ENCODE measurements around the gene SPATC1L. TPM values are rescaled to one million over a fixed set of nuclear protein-coding genes. Genes with fewer than 3 reads are reported as not detected.

Gene SPATC1L
- total RNA-seq, 2 donors from 2014 or later, result 4.4 to 9.6 TPM

GRCh38 chr21:46117586-46118315 is 66.5 kb downstream of the SPATC1L start:
- Histone ChIP-seq H3K36me3 (replicated peaks in 1 of 2; ENCODE audit: insufficient read depth in 1 of 2, low read depth in 2 of 2) (no peaks in the 10 kb centered on the region), H3K27ac (no peak overlapping the region), H3K9me3 (peaks cover 0 to 4% (median 0%) of the 10 kb centered on the region in 3 donors), H3K4me3 (no peak overlapping the region), H3K27me3 (no peaks in the 10 kb centered on the region), H3K4me1 (no peaks in the 10 kb centered on the region)
- intact Hi-C loops (cut with DNase I), result no loop called here
- WGBS, 2 donors, result 62 to 68% methylated on average over 9 to 29 of the region's 29 CpGs
- ATAC-seq, result no peak
- peak in 2 of 4 donors; percentile 3 to 5 for DNase-seq
- TF ChIP-seq, protein P1, sequence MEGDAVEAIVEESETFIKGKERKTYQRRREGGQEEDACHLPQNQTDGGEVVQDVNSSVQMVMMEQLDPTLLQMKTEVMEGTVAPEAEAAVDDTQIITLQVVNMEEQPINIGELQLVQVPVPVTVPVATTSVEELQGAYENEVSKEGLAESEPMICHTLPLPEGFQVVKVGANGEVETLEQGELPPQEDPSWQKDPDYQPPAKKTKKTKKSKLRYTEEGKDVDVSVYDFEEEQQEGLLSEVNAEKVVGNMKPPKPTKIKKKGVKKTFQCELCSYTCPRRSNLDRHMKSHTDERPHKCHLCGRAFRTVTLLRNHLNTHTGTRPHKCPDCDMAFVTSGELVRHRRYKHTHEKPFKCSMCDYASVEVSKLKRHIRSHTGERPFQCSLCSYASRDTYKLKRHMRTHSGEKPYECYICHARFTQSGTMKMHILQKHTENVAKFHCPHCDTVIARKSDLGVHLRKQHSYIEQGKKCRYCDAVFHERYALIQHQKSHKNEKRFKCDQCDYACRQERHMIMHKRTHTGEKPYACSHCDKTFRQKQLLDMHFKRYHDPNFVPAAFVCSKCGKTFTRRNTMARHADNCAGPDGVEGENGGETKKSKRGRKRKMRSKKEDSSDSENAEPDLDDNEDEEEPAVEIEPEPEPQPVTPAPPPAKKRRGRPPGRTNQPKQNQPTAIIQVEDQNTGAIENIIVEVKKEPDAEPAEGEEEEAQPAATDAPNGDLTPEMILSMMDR (IDR thresholded peaks at IDR 0.05), result no peak
- TF ChIP-seq POLR2A (IDR thresholded peaks at IDR 0.05), result no peak

- ATAC-seq (no peak), DNase-seq (peak in 2 of 4 donors; percentile 3 to 6)
- Histone ChIP-seq H3K9me3 (peaks cover 0 to 4% (median 0%) of the 10 kb centered on the region in 3 donors), H3K27ac (no peak overlapping the region), H3K27me3 (no peaks in the 10 kb centered on the region), H3K36me3 (replicated peaks in 1 of 2; ENCODE audit: insufficient read depth in 1 of 2, low read depth in 2 of 2) (no peaks in the 10 kb centered on the region), H3K4me1 (no peaks in the 10 kb centered on the region), H3K4me3 (no peak overlapping the region)
- TF ChIP-seq, protein P1 (IDR thresholded peaks at IDR 0.05), result no peak
- no peak for TF ChIP-seq POLR2A (IDR thresholded peaks at IDR 0.05)
- intact Hi-C loops (cut with DNase I), result no loop called here
- 67 to 73% methylated on average over 6 to 24 of the region's 24 CpGs for WGBS, 2 donors
Observed at GRCh38 chr21:46116776-46117585, 67.3 kb downstream of the SPATC1L start.

DNA sequence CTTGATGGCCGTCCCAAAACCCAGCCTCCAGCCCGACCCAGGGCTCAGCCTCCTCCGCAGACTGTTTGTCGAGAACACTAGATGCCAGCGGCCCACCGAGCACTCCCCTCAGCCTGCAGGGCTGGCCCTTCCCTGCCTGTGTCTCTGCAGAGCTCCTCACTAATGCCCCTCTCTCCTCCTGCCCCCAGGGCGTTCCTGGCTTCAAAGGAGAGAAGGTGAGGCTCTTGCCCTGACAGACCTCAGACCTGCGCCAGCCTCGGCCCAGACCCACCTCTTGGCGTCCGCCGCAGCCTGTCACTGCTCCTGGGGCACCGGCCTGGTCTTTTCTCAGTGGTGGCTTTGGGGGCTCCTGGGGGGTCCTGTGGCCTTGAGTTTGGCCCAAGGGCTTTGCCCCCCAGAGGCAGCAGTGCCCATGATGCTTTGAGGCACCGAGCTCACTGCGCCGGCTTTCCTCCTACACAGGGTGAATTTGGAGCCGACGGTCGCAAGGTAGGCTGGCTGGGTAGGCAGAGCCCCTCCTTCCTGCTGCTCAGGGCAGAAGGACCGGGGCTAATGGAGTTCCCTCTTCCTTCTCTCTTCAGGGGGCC is 68.0 kb downstream of the SPATC1L start:
- H3K27me3 ChIP-seq, result no peaks in the 10 kb centered on the region
- no peaks in the 10 kb centered on the region for H3K4me1 ChIP-seq
- no peak overlapping the region for H3K4me3 ChIP-seq
- intact Hi-C loops (cut with DNase I), result no loop called here
- ATAC-seq, result no peak
- peaks cover 0 to 4% (median 0%) of the 10 kb centered on the region in 3 donors for H3K9me3 ChIP-seq
- H3K36me3 ChIP-seq (replicated peaks in 1 of 2; ENCODE audit: insufficient read depth in 1 of 2, low read depth in 2 of 2), result no peaks in the 10 kb centered on the region
- 83% methylated on average over 8 to 20 of the region's 20 CpGs for WGBS, 2 donors
- no peak overlapping the region for H3K27ac ChIP-seq
- TF ChIP-seq, protein P1 (IDR thresholded peaks at IDR 0.05), result no peak
- no peak for TF ChIP-seq POLR2A (IDR thresholded peaks at IDR 0.05)
- peak in 1 of 4 donors; percentile 1 for DNase-seq

- Histone ChIP-seq H3K27ac (no peak overlapping the region), H3K4me3 (no peak overlapping the region), H3K4me1 (no peaks in the 10 kb centered on the region), H3K9me3 (peaks cover 0 to 4% (median 0%) of the 10 kb centered on the region in 3 donors), H3K27me3 (no peaks in the 10 kb centered on the region), H3K36me3 (replicated peaks in 1 of 2; ENCODE audit: insufficient read depth in 1 of 2, low read depth in 2 of 2) (no peaks in the 10 kb centered on the region)
- peak in 1 of 4 donors; percentile 1 for DNase-seq
- no peak for TF ChIP-seq POLR2A (IDR thresholded peaks at IDR 0.05)
- TF ChIP-seq, protein P1 (IDR thresholded peaks at IDR 0.05), result no peak
- WGBS, 2 donors, result 77 to 80% methylated on average over 10 to 13 of the region's 17 CpGs
- no peak for ATAC-seq
- intact Hi-C loops (cut with DNase I), result no loop called here
Observed at GRCh38 chr21:46115441-46116188, 68.6 kb downstream of the SPATC1L start.
